GM23338 (cell line): ENCODE data around the gene TEAD2. TPM values are rescaled to one million over a fixed set of nuclear protein-coding genes. Genes with fewer than 3 reads are reported as not detected.

Source experiments
- ATAC-seq: fragments of 200-7000 bp; cut with Tn5 transposase; 3 replicates; pipeline ENCODE4 v1.9.1; 2020
- DNase-seq: peaks from one replicate; pipeline ENCODE4 v3.0.0-alpha.2; 2015; ENCODE audit warnings: low spot score
- H2AFZ ChIP-seq: fragments of 200-600 bp; sonication (generic); 2 replicates; pipeline ENCODE4 v1.8.0; 2016; ENCODE audit warnings: antibody characterized with exemption, mild to moderate bottlenecking, moderate library complexity
- H3F3A ChIP-seq: fragments of 200-600 bp; sonication (generic); replicated peaks from 2 replicates; pipeline ENCODE4 v1.8.0; 2017; ENCODE audit warnings: antibody characterized with exemption, mixed run types, low read depth
- H3K27ac ChIP-seq: fragments of 200-600 bp; sonication (generic); 2 replicates; pipeline ENCODE4 v1.6.1; 2016; ENCODE audit warnings: low read depth
- H3K27me3 ChIP-seq: fragments of 200-600 bp; sonication (generic); 2 replicates; pipeline ENCODE4 v1.8.0; 2016; ENCODE audit warnings: mild to moderate bottlenecking, mixed run types, moderate library complexity; ENCODE audit not compliant: insufficient read depth
- H3K36me3 ChIP-seq: fragments of 200-600 bp; sonication (generic); 2 replicates; pipeline ENCODE4 v1.8.0; 2016; ENCODE audit warnings: mild to moderate bottlenecking; ENCODE audit not compliant: insufficient read depth
- H3K4me1 ChIP-seq: fragments of 200-600 bp; sonication (generic); 2 replicates; pipeline ENCODE4 v1.8.0; 2016; ENCODE audit warnings: mild to moderate bottlenecking, moderate library complexity; ENCODE audit not compliant: insufficient read depth
- H3K4me2 ChIP-seq: fragments of 200-600 bp; sonication (generic); 2 replicates; pipeline ENCODE4 v1.7.1; 2017; ENCODE audit warnings: mixed run types
- H3K4me3 ChIP-seq: fragments of 200-600 bp; sonication (generic); 2 replicates; pipeline ENCODE4 v1.6.1; 2016; ENCODE audit warnings: mixed run types
- H3K79me2 ChIP-seq: fragments of 200-600 bp; sonication (generic); replicated peaks from 2 replicates; pipeline ENCODE4 v1.8.0; 2017; ENCODE audit warnings: mild to moderate bottlenecking; ENCODE audit not compliant: insufficient read depth
- H3K9me2 ChIP-seq: fragments of 200-600 bp; sonication (generic); 2 replicates; pipeline ENCODE4 v1.8.0; 2017; ENCODE audit not compliant: insufficient read depth
- H4K20me1 ChIP-seq: fragments of 200-600 bp; sonication (generic); replicated peaks from 2 replicates; pipeline ENCODE4 v1.8.0; 2017; ENCODE audit warnings: mild to moderate bottlenecking; ENCODE audit not compliant: insufficient read depth
- H3K27ac Mint-ChIP-seq: 2 replicates; pipeline ENCODE4 v1.8.0; 2020; ENCODE audit warnings: inconsistent platforms, mild to moderate bottlenecking, moderate library complexity, mixed read lengths
- H3K27me3 Mint-ChIP-seq: 3 replicates; pipeline ENCODE4 v1.8.0; 2022; ENCODE audit warnings: low read depth, mild to moderate bottlenecking, moderate library complexity, mixed read lengths, inconsistent platforms; ENCODE audit not compliant: insufficient read depth, poor library complexity
- H3K36me3 Mint-ChIP-seq: 3 replicates; pipeline ENCODE4 v1.8.0; 2021; ENCODE audit warnings: low read depth, mild to moderate bottlenecking, inconsistent platforms, moderate library complexity, mixed read lengths
- H3K4me1 Mint-ChIP-seq: 3 replicates; pipeline ENCODE4 v1.8.0; 2020; ENCODE audit warnings: mild to moderate bottlenecking, inconsistent platforms, mixed read lengths
- H3K4me3 Mint-ChIP-seq: 3 replicates; pipeline ENCODE4 v1.8.0; 2021; ENCODE audit warnings: moderate library complexity, mild to moderate bottlenecking, inconsistent platforms, mixed read lengths
- H3K9me3 Mint-ChIP-seq: 3 replicates; pipeline ENCODE4 v1.8.0; 2020; ENCODE audit warnings: moderate library complexity, mild to moderate bottlenecking, inconsistent platforms, mixed read lengths
- CREB1 ChIP-seq: fragments of 250-450 bp; sonication (Bioruptor Pico); IDR thresholded peaks from 2 replicates; pipeline ENCODE4 v1.5.0; 2020; ENCODE audit warnings: low read depth, mild to moderate bottlenecking, moderate library complexity
- ETS1 ChIP-seq: IDR thresholded peaks from 2 replicates; pipeline ENCODE4 v1.6.1; 2016; ENCODE audit warnings: antibody characterized with exemption
- EZH2 ChIP-seq: fragments of 200-600 bp; sonication (generic); IDR thresholded peaks from one replicate; pipeline ENCODE4 v1.8.0; 2017; ENCODE audit warnings: antibody characterized with exemption, mild to moderate bottlenecking, low read depth; ENCODE audit not compliant: unreplicated experiment
- EZH2phosphoT487 ChIP-seq: fragments of 200-600 bp; sonication (generic); IDR thresholded peaks from one replicate; pipeline ENCODE4 v1.8.1; 2018; ENCODE audit warnings: antibody characterized with exemption; ENCODE audit not compliant: unreplicated experiment
- NANOG ChIP-seq: IDR thresholded peaks from 2 replicates; pipeline ENCODE4 v1.6.1; 2016; ENCODE audit warnings: antibody characterized with exemption, borderline replicate concordance
- POLR2AphosphoS5 ChIP-seq: IDR thresholded peaks from 2 replicates; pipeline ENCODE4 v1.6.1; 2016; ENCODE audit warnings: antibody characterized with exemption, low read depth
- STAT1 ChIP-seq: IDR thresholded peaks from one replicate; pipeline ENCODE4 v1.6.1; 2016; ENCODE audit warnings: antibody characterized with exemption; ENCODE audit not compliant: unreplicated experiment
- ZNF331 ChIP-seq: fragments of 250-450 bp; sonication (Bioruptor Pico); IDR thresholded peaks from 2 replicates; pipeline ENCODE4 v1.5.0; 2020; ENCODE audit warnings: low read depth, mild to moderate bottlenecking, moderate library complexity
- ZNF462 ChIP-seq: fragments of 250-450 bp; sonication (Bioruptor Pico); IDR thresholded peaks from 2 replicates; pipeline ENCODE4 v1.5.0; 2020; ENCODE audit warnings: mild to moderate bottlenecking, moderate library complexity
- long read RNA-seq: library from polyadenylated mRNA; unstranded; transcript quantifications from one replicate; pipeline ENCODE4 v2.0.0, GENCODE V29; 2020; ENCODE audit not compliant: unreplicated experiment
- polyA plus RNA-seq: library from polyadenylated mRNA; unstranded; fragments of >200 nt; fragmentation: Nextera tagmentation; extraction: Ambion mirVana; gene quantifications from 2 replicates; pipeline ENCODE4 v1.2.1, GENCODE V29; 2016
- total RNA-seq: library from RNA; depleted of rRNA; stranded (reverse); fragments of >200 nt; shearing (Covaris generic); gene quantifications from 2 replicates; pipeline ENCODE4 v1.2.3, GENCODE V29; 2014; rRNA removed

Gene TEAD2
- 74.4 and 82.5 TPM in 2 replicates for total RNA-seq
- polyA plus RNA-seq, result 30.3 and 34.3 TPM in 2 replicates
- long read RNA-seq, partial matches to known transcripts, result 1 of 7 reads
- long read RNA-seq, other reads (novel, unspliced or antisense), result 4 of 7 reads

GRCh38 chr19:49362048-49362928, at the start of gene TEAD2:
Gene TEAD2, minus strand, starts transcription at chr19:49362416. Its CDS starts 2,341 bp downstream, at chr19:49360075.
- Histone ChIP-seq H3F3A (peaks cover 6% of the 10 kb centered on the region; the same call in 1 of the 2 replicates), H3K36me3 (peaks cover 15% of the 10 kb centered on the region; the same call in 1 of the 2 replicates), H4K20me1 (no peaks in the 10 kb centered on the region; the same call in 1 of the 2 replicates), H3K4me2 (peak within 1 kb of the TSS; percentile 94), H3K79me2 (peaks cover 36% of the 10 kb centered on the region), H3K4me1 (peaks cover 5% of the 10 kb centered on the region; the same call in 1 of the 2 replicates), H3K4me3 (peak within 1 kb of the TSS; percentile 99), H3K9me2 (no peaks in the 10 kb centered on the region), H3K27me3 (no peaks in the 10 kb centered on the region), H2AFZ (peak within 1 kb of the TSS; percentile 47), H3K27ac (peak within 1 kb of the TSS; percentile 97)
- no peak within 1 kb of the TSS; the same call in 2 of the 3 replicates for H3K4me3 Mint-ChIP-seq
- H3K4me1 Mint-ChIP-seq, result peaks cover 10% of the 10 kb centered on the region
- TF ChIP-seq ETS1 (peak; percentile 11; the same call in 1 of the 2 replicates), ZNF331 (CRISPR knock-in tag) (no peak), POLR2AphosphoS5 (peak; percentile 83)
- H3K27me3 Mint-ChIP-seq, result peaks cover 19% of the 10 kb centered on the region
- DNase-seq (peak; percentile 89), ATAC-seq (peak; percentile 22)
- peaks cover 30% of the 10 kb centered on the region for H3K36me3 Mint-ChIP-seq
- peaks cover 5% of the 10 kb centered on the region; the same call in 1 of the 3 replicates for H3K9me3 Mint-ChIP-seq
- peak within 1 kb of the TSS; percentile 98; the same call in 1 of the 2 replicates for H3K27ac Mint-ChIP-seq

GRCh38 chr19:49411681-49412326, 49.6 kb upstream of the TEAD2 start:
- Mint-ChIP-seq H3K36me3 (no peaks in the 10 kb centered on the region), H3K9me3 (no peaks in the 10 kb centered on the region; the same call in 2 of the 3 replicates), H3K4me3 (no peak overlapping the region), H3K4me1 (peaks cover 14% of the 10 kb centered on the region), H3K27ac (no peak overlapping the region), H3K27me3 (peaks cover 9% of the 10 kb centered on the region)
- no peak for ATAC-seq
- Histone ChIP-seq H3K27ac (no peak overlapping the region), H2AFZ (no peak overlapping the region), H4K20me1 (no peaks in the 10 kb centered on the region), H3F3A (no peaks in the 10 kb centered on the region), H3K79me2 (no peaks in the 10 kb centered on the region), H3K4me2 (no peak overlapping the region), H3K36me3 (no peaks in the 10 kb centered on the region), H3K27me3 (no peaks in the 10 kb centered on the region), H3K4me3 (no peak overlapping the region), H3K4me1 (peaks cover 6% of the 10 kb centered on the region), H3K9me2 (no peaks in the 10 kb centered on the region)
- DNase-seq, result no peak
- TF ChIP-seq ZNF462 (CRISPR knock-in tag) (no peak), CREB1 (no peak), EZH2 (no peak), NANOG (no peak), EZH2phosphoT487 (no peak), STAT1 (no peak)
